GM19463 (cell line): ENCODE results near the gene GJB5.
"Not testable (repeated sequence)": the region's sequence is repeated elsewhere in the genome, so short reads cannot be mapped to it uniquely, and the experiment has no call there.

Experiments used
- ATAC-seq: cut with Tn5 transposase; IDR thresholded peaks from one replicate; pipeline ENCODE4 v1.9.1; 2021; ENCODE audit warnings: mild to moderate bottlenecking, moderate library complexity; ENCODE audit not compliant: unreplicated experiment

Gene GJB5

GRCh38 chr1:34773114-34773513 lies 18.3 kb downstream of the GJB5 start:
- ATAC-seq, result not testable (repeated sequence)

- ATAC-seq, result no peak
Observed at GRCh38 chr1:34774957-34775356, 20.1 kb downstream of the GJB5 start.

GRCh38 chr1:34776911-34777310 lies 22.1 kb downstream of the GJB5 start:
- no peak for ATAC-seq

GRCh38 chr1:34777519-34778321 lies 22.9 kb downstream of the GJB5 start:
- ATAC-seq, result no peak

- no peak for ATAC-seq
Observed at GRCh38 chr1:34778381-34778780, 23.5 kb downstream of the GJB5 start.

GRCh38 chr1:34779005-34779404 lies 24.2 kb downstream of the GJB5 start:
- no peak for ATAC-seq

- no peak for ATAC-seq
Observed at GRCh38 chr1:34779526-34779925, 24.7 kb downstream of the GJB5 start.

GRCh38 chr1:34779962-34780361 lies 25.1 kb downstream of the GJB5 start:
- no peak for ATAC-seq

- ATAC-seq, result no peak
Observed at GRCh38 chr1:34780528-34780927, 25.7 kb downstream of the GJB5 start.

GRCh38 chr1:34781071-34781843 lies 26.4 kb downstream of the GJB5 start, which contains the start of gene GJB3:
GJB3 (plus strand) TSS chr1:34781214; CDS start chr1:34784763, 3,549 bp downstream.
- no peak for ATAC-seq

- no peak for ATAC-seq
Observed at GRCh38 chr1:34781844-34782391, 27.1 kb downstream of the GJB5 start.

- ATAC-seq, result no peak
Observed at GRCh38 chr1:34784751-34785221, 29.9 kb downstream of the GJB5 start.

- no peak for ATAC-seq
Observed at GRCh38 chr1:34785231-34785874, 30.5 kb downstream of the GJB5 start.

GRCh38 chr1:34785875-34786470 lies 31.1 kb downstream of the GJB5 start:
- no peak for ATAC-seq

- ATAC-seq, result no peak
Observed at GRCh38 chr1:34786521-34787325, 31.9 kb downstream of the GJB5 start.

- no peak for ATAC-seq
Observed at GRCh38 chr1:34787461-34788420, 32.9 kb downstream of the GJB5 start.

GRCh38 chr1:34790985-34791384 lies 36.1 kb downstream of the GJB5 start:
- ATAC-seq, result no peak

- no peak for ATAC-seq
Observed at GRCh38 chr1:34792424-34792823, 37.6 kb downstream of the GJB5 start.
